Fibroblast of lung (primary cell): ENCODE results near the gene HIPK4.

Source experiments
- EZH2 ChIP-seq: IDR thresholded peaks from 2 replicates; pipeline ENCODE4 v1.5.1; 2012; ENCODE audit warnings: low read length, control low read depth, mild to moderate bottlenecking; ENCODE audit errors: missing control alignments
- TF ChIP-seq, protein P1 (sequence below), 2 donors: IDR thresholded peaks in 1 of 2; conservative IDR thresholded peaks in 1 of 2; 1 replicate in 1 of 2; 2 replicates in 1 of 2; pipeline ENCODE4 v1.5.1; 2011 to 2012; ENCODE audit warnings: low read length in 2 of 2, control low read depth in 1 of 2, inconsistent platforms in 1 of 2, low read depth in 1 of 2, mild to moderate bottlenecking in 1 of 2

DNA sequence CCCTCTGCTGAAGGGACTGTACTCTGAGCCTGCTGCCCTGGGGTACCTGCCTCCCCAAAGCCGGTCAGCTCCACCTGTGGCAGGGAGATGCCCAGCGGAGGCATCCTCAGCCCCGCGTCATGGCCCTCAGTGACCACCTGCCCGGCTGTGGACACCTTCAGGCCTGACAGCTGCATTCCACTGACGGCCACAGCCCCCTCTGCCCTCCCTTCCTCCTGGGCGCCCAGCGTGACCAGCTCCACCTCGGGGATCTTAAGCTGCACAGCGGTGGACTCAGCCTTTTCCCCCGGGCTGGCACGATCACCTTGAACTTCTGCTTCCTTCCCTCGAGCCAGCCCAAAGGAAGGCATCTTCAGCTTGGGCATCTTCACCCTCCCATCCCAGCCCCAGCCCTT is 4.8 kb upstream of the HIPK4 start:
- TF ChIP-seq EZH2 = no peak
- TF ChIP-seq, protein P1, sequence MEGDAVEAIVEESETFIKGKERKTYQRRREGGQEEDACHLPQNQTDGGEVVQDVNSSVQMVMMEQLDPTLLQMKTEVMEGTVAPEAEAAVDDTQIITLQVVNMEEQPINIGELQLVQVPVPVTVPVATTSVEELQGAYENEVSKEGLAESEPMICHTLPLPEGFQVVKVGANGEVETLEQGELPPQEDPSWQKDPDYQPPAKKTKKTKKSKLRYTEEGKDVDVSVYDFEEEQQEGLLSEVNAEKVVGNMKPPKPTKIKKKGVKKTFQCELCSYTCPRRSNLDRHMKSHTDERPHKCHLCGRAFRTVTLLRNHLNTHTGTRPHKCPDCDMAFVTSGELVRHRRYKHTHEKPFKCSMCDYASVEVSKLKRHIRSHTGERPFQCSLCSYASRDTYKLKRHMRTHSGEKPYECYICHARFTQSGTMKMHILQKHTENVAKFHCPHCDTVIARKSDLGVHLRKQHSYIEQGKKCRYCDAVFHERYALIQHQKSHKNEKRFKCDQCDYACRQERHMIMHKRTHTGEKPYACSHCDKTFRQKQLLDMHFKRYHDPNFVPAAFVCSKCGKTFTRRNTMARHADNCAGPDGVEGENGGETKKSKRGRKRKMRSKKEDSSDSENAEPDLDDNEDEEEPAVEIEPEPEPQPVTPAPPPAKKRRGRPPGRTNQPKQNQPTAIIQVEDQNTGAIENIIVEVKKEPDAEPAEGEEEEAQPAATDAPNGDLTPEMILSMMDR (conservative IDR thresholded peaks at IDR 0.05 in 1 of 2, IDR thresholded peaks at IDR 0.05 in 1 of 2; ENCODE audit: low read depth in 1 of 2, low read length in 2 of 2) = no peak
